Mesenteric fat pad (tissue), 1 donor: ENCODE measurements around the gene SEMA4A. TPM values are rescaled to one million over a fixed set of nuclear protein-coding genes. Genes with fewer than 3 reads are reported as not detected.

Experiments used
- DNase-seq: peaks from one replicate; pipeline ENCODE4 v3.0.0-alpha.2; 2020; ENCODE audit warnings: low spot score
- total RNA-seq: library from RNA; stranded (reverse); fragmentation: NEBNext Ultra II Directional; extraction: Animal tissue kit (Norgen Biotek cat#: 25700); gene quantifications from one replicate; pipeline ENCODE4 v1.2.1, GENCODE V29; 2021
- donor health status: DM: yes; HTN: yes; CAD: no.

SEMA4A gene
- total RNA-seq, 1 donor from 2014 or later = 31.9 TPM

- DNase-seq = no peak
Measured at GRCh38 chr1:156226116-156226538, 72.7 kb downstream of the SEMA4A start.

GRCh38 chr1:156226782-156227181 is 73.4 kb downstream of the SEMA4A start:
- DNase-seq = no peak

Other genes with a start within 250 kb of the SEMA4A start
- 31.8 TPM for gene RIT1, start 242.2 kb upstream of the SEMA4A start, total RNA-seq
- gene KHDC4, start 219.2 kb upstream of the SEMA4A start, total RNA-seq = 30.7 TPM
- not detected for gene RXFP4, start 211.9 kb upstream of the SEMA4A start, total RNA-seq
- gene ARHGEF2, start 175.0 kb upstream of the SEMA4A start, total RNA-seq = 150 TPM
- gene SSR2, start 132.6 kb upstream of the SEMA4A start, total RNA-seq = 179 TPM
- gene UBQLN4, start 99.8 kb upstream of the SEMA4A start, total RNA-seq = 30.0 TPM
- 65.5 TPM for gene LAMTOR2, start 98.8 kb upstream of the SEMA4A start, total RNA-seq
- gene RAB25, start 92.4 kb upstream of the SEMA4A start, total RNA-seq = not detected
- 0.58 TPM for gene MEX3A, start 71.1 kb upstream of the SEMA4A start, total RNA-seq
- 901 TPM for gene LMNA, start 38.9 kb upstream of the SEMA4A start, total RNA-seq
- gene SLC25A44, start 40.5 kb downstream of the SEMA4A start, total RNA-seq = 34.3 TPM
- 46.4 TPM for gene PMF1, start 59.4 kb downstream of the SEMA4A start, total RNA-seq
- not detected for gene BGLAP, start 88.6 kb downstream of the SEMA4A start, total RNA-seq
- 1.4 TPM for gene PAQR6, start 94.5 kb downstream of the SEMA4A start, total RNA-seq
- gene SMG5, start 129.2 kb downstream of the SEMA4A start, total RNA-seq = 67.2 TPM
- 1.8 TPM for gene TMEM79, start 130.7 kb downstream of the SEMA4A start, total RNA-seq
- gene GLMP, start 142.1 kb downstream of the SEMA4A start, total RNA-seq = 78.3 TPM
- not detected for gene VHLL, start 145.7 kb downstream of the SEMA4A start, total RNA-seq
- gene CCT3, start 184.7 kb downstream of the SEMA4A start, total RNA-seq = 163 TPM
- 0.64 TPM for gene TSACC, start 184.9 kb downstream of the SEMA4A start, total RNA-seq
- not detected for gene RHBG, start 215.6 kb downstream of the SEMA4A start, total RNA-seq